K562 (cell line): ENCODE measurements around the gene ASF1B. TPM values are rescaled to one million over a fixed set of nuclear protein-coding genes. Genes with fewer than 3 reads are reported as not detected.
A peak's percentile ranks its signal among the peaks of the same experiment; 100 is the strongest.

Experiments used
- BACH1 ChIP-seq: fragments of 200-800 bp; sonication (Bioruptor generic); IDR thresholded peaks from 2 replicates; pipeline ENCODE4 v1.6.1; 2016; ENCODE audit warnings: missing genetic modification characterization, missing compliant biosample characterization
- BHLHE40 ChIP-seq: IDR thresholded peaks from 2 replicates; pipeline ENCODE4 v1.6.1; 2011; ENCODE audit warnings: low read length, improper control_type of control experiment
- EGR1 ChIP-seq: fragments of 450-650 bp; conservative IDR thresholded peaks from 2 replicates; pipeline ENCODE4 v1.6.1; 2017; ENCODE audit warnings: mild to moderate bottlenecking
- HDAC1 ChIP-seq, 2 experiments: fragments of 450-650 bp; IDR thresholded peaks; 2 replicates each; pipeline ENCODE4 v1.6.1; 2016 to 2017; ENCODE audit warnings: inconsistent platforms in 1 of 2, mild to moderate bottlenecking in 1 of 2, moderate library complexity in 1 of 2
- HES1 ChIP-seq: fragments of 450-650 bp; IDR thresholded peaks from 2 replicates; pipeline ENCODE4 v1.6.1; 2016; ENCODE audit warnings: low read depth, mild to moderate bottlenecking, moderate library complexity
- HMGN3 ChIP-seq: IDR thresholded peaks from 2 replicates; pipeline ENCODE4 v1.6.1; 2011; ENCODE audit warnings: borderline replicate concordance, low read depth, mild to moderate bottlenecking, mixed read lengths, low read length; ENCODE audit not compliant: insufficient read length; ENCODE audit errors: extremely low read depth
- HMGXB4 ChIP-seq: sonication (generic); formaldehyde crosslinking; IDR thresholded peaks from 2 replicates; pipeline ENCODE4 v1.8.1; 2023; ENCODE audit warnings: mild to moderate bottlenecking, missing genetic modification reagents
- LEF1 ChIP-seq: fragments of 450-650 bp; IDR thresholded peaks from 2 replicates; pipeline ENCODE4 v1.6.1; 2016; ENCODE audit warnings: mild to moderate bottlenecking
- MBD2 ChIP-seq: sonication (generic); IDR thresholded peaks from 2 replicates; pipeline ENCODE4 v1.6.1; 2016; ENCODE audit warnings: low read depth, borderline replicate concordance
- MITF ChIP-seq: IDR thresholded peaks from 2 replicates; pipeline ENCODE4 v1.6.1; 2014; ENCODE audit warnings: antibody characterized with exemption
- OTX1 ChIP-seq: fragments of 450-650 bp; formaldehyde crosslinking; IDR thresholded peaks from 2 replicates; pipeline ENCODE4 v1.4.0; 2022; ENCODE audit warnings: mild to moderate bottlenecking
- PTTG1 ChIP-seq: fragments of 450-650 bp; IDR thresholded peaks from 2 replicates; pipeline ENCODE4 v1.6.1; 2016; ENCODE audit warnings: low read depth, mild to moderate bottlenecking, missing genetic modification characterization, missing compliant biosample characterization
- SMAD4 ChIP-seq: fragments of 250-450 bp; sonication (Bioruptor Pico); conservative IDR thresholded peaks from 2 replicates; pipeline ENCODE4 v1.8.0; 2021; ENCODE audit warnings: inconsistent platforms, mild to moderate bottlenecking, moderate library complexity
- TBL1XR1 ChIP-seq, 2 experiments: IDR thresholded peaks; 2 replicates each; pipeline ENCODE4 v1.6.1; 2012; ENCODE audit warnings: improper control_type of control experiment in 2 of 2, low read length in 2 of 2, mild to moderate bottlenecking in 1 of 2
- TEAD1 ChIP-seq, 2 experiments: fragments of 450-650 bp in 1 of 2; sonication (generic) in 1 of 2; formaldehyde crosslinking; IDR thresholded peaks; 2 replicates each; pipeline versions ENCODE4 v1.4.0 to v1.8.0; 2020 to 2022; ENCODE audit warnings: mild to moderate bottlenecking in 2 of 2, missing genetic modification reagents in 1 of 2
- UBTF ChIP-seq, 2 experiments: IDR thresholded peaks; 2 replicates each; pipeline ENCODE4 v1.6.1; 2012; ENCODE audit warnings: improper control_type of control experiment in 2 of 2, low read depth in 2 of 2, low read length in 2 of 2, borderline replicate concordance in 1 of 2
- XRCC3 ChIP-seq: fragments of 450-650 bp; IDR thresholded peaks from 2 replicates; pipeline ENCODE4 v1.6.1; 2017; ENCODE audit warnings: mild to moderate bottlenecking, moderate library complexity
- polyA plus RNA-seq, 8 experiments: library from polyadenylated mRNA; depleted of rRNA in 4 of 8; stranded (reverse) in 5 of 8; unstranded in 3 of 8; fragments of >200 nt; fragmentation: Nextera tagmentation in 2 of 8; fragmentation: Illumina TruSeq in 1 of 8; extraction: Ambion mirVana in 2 of 8; extraction: Trizol in 1 of 8; gene quantifications; 2 replicates each; pipeline versions ENCODE4 v1.2.1 to v1.2.3, GENCODE V29; 2011 to 2014; ENCODE audit warnings: inconsistent platforms in 1 of 8, missing spikeins in 1 of 8
- total RNA-seq, 7 experiments: library from RNA; depleted of rRNA in 6 of 7; stranded (reverse); fragments of >200 nt in 6 of 7; fragmentation: Illumina TruSeq in 2 of 7; extraction: Trizol in 2 of 7; gene quantifications; 2 replicates each; pipeline versions ENCODE4 v1.2.1 to v1.2.3, GENCODE V29; 2011 to 2021; ENCODE audit warnings: low replicate concordance in 1 of 7
- TF ChIP-seq, protein P1 (sequence below), 2 experiments: fragments of 200-800 bp in 1 of 2; sonication (Bioruptor generic) in 1 of 2; sonication (generic) in 1 of 2; formaldehyde crosslinking in 1 of 2; IDR thresholded peaks in 1 of 2; conservative IDR thresholded peaks in 1 of 2; 2 replicates each; pipeline versions ENCODE4 v1.5.0 to v1.6.1; 2016 to 2020; ENCODE audit warnings: missing compliant biosample characterization in 1 of 2, missing genetic modification characterization in 1 of 2, missing genetic modification reagents in 1 of 2

Gene ASF1B
- total and polyA plus RNA-seq, 9 of the 15 experiments (the other 6 are each of a cell fraction or from before 2014, with no cell fraction given): 6.0 to 69.4 (median 53.3) TPM

GRCh38 chr19:14142262-14143190, 6.1 kb upstream of the ASF1B start (continued):
- no peak for TF ChIP-seq UBTF (IDR thresholded peaks at IDR 0.05; ENCODE audit: borderline replicate concordance in 1 of 2, low read depth in 2 of 2, low read length in 2 of 2)
- no peak for TF ChIP-seq OTX1 (CRISPR knock-in tag)
- TF ChIP-seq SMAD4 (CRISPR knock-in tag): peak; percentile 98
- TF ChIP-seq HMGXB4 (CRISPR knock-in tag): no peak
- TF ChIP-seq MITF: peak; percentile 60
- TF ChIP-seq XRCC3: no peak
- TF ChIP-seq BACH1 (tag): peak; percentile 51; the same call in 1 of the 2 replicates
- TF ChIP-seq, protein P1, sequence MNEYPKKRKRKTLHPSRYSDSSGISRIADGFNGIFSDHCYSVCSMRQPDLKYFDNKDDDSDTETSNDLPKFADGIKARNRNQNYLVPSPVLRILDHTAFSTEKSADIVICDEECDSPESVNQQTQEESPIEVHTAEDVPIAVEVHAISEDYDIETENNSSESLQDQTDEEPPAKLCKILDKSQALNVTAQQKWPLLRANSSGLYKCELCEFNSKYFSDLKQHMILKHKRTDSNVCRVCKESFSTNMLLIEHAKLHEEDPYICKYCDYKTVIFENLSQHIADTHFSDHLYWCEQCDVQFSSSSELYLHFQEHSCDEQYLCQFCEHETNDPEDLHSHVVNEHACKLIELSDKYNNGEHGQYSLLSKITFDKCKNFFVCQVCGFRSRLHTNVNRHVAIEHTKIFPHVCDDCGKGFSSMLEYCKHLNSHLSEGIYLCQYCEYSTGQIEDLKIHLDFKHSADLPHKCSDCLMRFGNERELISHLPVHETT (CRISPR knock-in tag; conservative IDR thresholded peaks at IDR 0.05 in 1 of 2, IDR thresholded peaks at IDR 0.05 in 1 of 2): peak in 1 of 2 experiments; percentile 60; a peak in 1 of 4 replicates
- peak; percentile 62 for TF ChIP-seq EGR1
- peak; percentile 82 for TF ChIP-seq LEF1
- TF ChIP-seq BHLHE40: peak; percentile 92
- TF ChIP-seq TBL1XR1 (IDR thresholded peaks at IDR 0.05; ENCODE audit: low read length in 2 of 2): peak in 1 of 2 experiments; percentile 92; a peak in 2 of 4 replicates
- peak; percentile 13 to 26; a peak in 1 of 4 replicates for TF ChIP-seq TEAD1 (CRISPR knock-in tag; IDR thresholded peaks at IDR 0.05)
- TF ChIP-seq PTTG1 (tag): no peak
- peak; percentile 94 for TF ChIP-seq HES1
- peak; percentile 71 to 96; a peak in 3 of 4 replicates for TF ChIP-seq HDAC1 (IDR thresholded peaks at IDR 0.05)
- TF ChIP-seq MBD2: peak; percentile 47
- peak; percentile 84 for TF ChIP-seq HMGN3
